ENCODE data around the gene GABARAP. TPM values are rescaled to one million over a fixed set of nuclear protein-coding genes. Genes with fewer than 3 reads are reported as not detected.

GABARAP gene
- total and polyA plus RNA-seq, 10 of the 15 experiments (the other 5 are each of a cell fraction or from before 2014, with no cell fraction given), result 134 to 613 (median 285) TPM

GRCh38 chr17:7250695-7251627 is 8.7 kb upstream of the GABARAP start (continued):
- no peak for TF ChIP-seq E2F4 (IDR thresholded peaks at IDR 0.05; ENCODE audit: low read depth, low read length)
- TF ChIP-seq POLR2A (IDR thresholded peaks at IDR 0.05; ENCODE audit: low read depth, low read length), result peak; percentile 55
- no peak for TF ChIP-seq TBL1XR1 (IDR thresholded peaks at IDR 0.05; ENCODE audit: low read depth, low read length)
- TF ChIP-seq MTA2 (IDR thresholded peaks at IDR 0.05; ENCODE audit: low read depth), result no peak
- 0 out of 2 replicates have a peak, but pooled peaks have one; percentile 30 for TF ChIP-seq NBN (IDR thresholded peaks at IDR 0.05)
- peak in 1 of 2 experiments; percentile 21; a peak in 1 of 4 replicates for TF ChIP-seq BHLHE40 (IDR thresholded peaks at IDR 0.05; ENCODE audit: borderline replicate concordance in 1 of 2, low read depth in 2 of 2, low read length in 1 of 2)
- TF ChIP-seq ZNF687 (IDR thresholded peaks at IDR 0.05), result 0 out of 2 replicates have a peak, but pooled peaks have one; percentile 15
- TF ChIP-seq RFX5 (IDR thresholded peaks at IDR 0.05; ENCODE audit: low read depth, low read length), result no peak
- 0 out of 3 replicates have a peak, but pooled peaks of 1 of the 2 experiments have one; percentile 3 for TF ChIP-seq EGR1 (IDR thresholded peaks at IDR 0.05; ENCODE audit: borderline replicate concordance in 1 of 2, low read depth in 2 of 2, low read length in 2 of 2)
- no peak for TF ChIP-seq ZNF592 (IDR thresholded peaks at IDR 0.05)

All from GM12878 (cell line).